Measurements from ENCODE around the gene TRPC1. TPM values are rescaled to one million over a fixed set of nuclear protein-coding genes. Genes with fewer than 3 reads are reported as not detected.

Gene TRPC1
- polyA plus RNA-seq, 1 donor (not counting 4 experiments of a cell fraction or from before 2014, with no cell fraction given): 9.1 TPM

DNA sequence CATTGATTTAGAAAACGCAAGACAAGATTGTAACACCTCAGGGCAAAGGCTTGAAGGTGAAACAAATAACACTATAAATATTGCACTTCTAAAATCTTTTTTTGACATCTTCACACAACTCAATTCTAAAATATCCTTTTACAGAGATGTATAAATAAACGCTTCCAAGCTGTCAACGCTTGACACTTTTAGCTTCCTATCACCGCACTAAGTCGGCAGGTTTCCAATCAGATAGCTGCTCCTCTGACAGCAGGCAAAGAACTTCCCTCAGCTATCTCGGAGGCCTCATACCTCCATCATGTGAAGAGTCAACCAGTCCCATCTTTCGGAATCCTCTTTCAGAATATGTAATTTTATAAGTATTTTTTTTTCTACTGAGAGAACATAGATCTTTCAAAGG lies 94.1 kb downstream of the TRPC1 start:
- FAIRE-seq (no peak), DNase-seq (ENCODE audit: low read depth, low spot score) (no peak)
- TF ChIP-seq, protein P1, sequence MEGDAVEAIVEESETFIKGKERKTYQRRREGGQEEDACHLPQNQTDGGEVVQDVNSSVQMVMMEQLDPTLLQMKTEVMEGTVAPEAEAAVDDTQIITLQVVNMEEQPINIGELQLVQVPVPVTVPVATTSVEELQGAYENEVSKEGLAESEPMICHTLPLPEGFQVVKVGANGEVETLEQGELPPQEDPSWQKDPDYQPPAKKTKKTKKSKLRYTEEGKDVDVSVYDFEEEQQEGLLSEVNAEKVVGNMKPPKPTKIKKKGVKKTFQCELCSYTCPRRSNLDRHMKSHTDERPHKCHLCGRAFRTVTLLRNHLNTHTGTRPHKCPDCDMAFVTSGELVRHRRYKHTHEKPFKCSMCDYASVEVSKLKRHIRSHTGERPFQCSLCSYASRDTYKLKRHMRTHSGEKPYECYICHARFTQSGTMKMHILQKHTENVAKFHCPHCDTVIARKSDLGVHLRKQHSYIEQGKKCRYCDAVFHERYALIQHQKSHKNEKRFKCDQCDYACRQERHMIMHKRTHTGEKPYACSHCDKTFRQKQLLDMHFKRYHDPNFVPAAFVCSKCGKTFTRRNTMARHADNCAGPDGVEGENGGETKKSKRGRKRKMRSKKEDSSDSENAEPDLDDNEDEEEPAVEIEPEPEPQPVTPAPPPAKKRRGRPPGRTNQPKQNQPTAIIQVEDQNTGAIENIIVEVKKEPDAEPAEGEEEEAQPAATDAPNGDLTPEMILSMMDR (optimal IDR thresholded peaks at IDR 0.05 in 1 of 3, IDR thresholded peaks at IDR 0.05 in 1 of 3, conservative IDR thresholded peaks at IDR 0.05 in 1 of 3; ENCODE audit: extremely low read depth in 1 of 3, insufficient read depth in 2 of 3, low read length in 3 of 3): no peak
- no peak for TF ChIP-seq EZH2 (IDR thresholded peaks at IDR 0.05; ENCODE audit: low read length)
- Histone ChIP-seq H3K27me3 (ENCODE audit: control insufficient read depth, extremely low read depth, insufficient read depth, low read length) (no peaks in the 10 kb centered on the region), H3K9me3 (ENCODE audit: control insufficient read depth, low read depth, low read length) (no peaks in the 10 kb centered on the region), H3K4me2 (ENCODE audit: control insufficient read depth, extremely low read depth, insufficient read depth, low read depth, low read length) (no peak overlapping the region), H3K4me3 (ENCODE audit: control insufficient read depth in 2 of 3, extremely low read depth in 1 of 3, insufficient read depth in 2 of 3, low read depth in 1 of 3, low read length in 3 of 3) (no peak overlapping the region), H4K20me1 (ENCODE audit: control insufficient read depth, extremely low read depth, insufficient read depth, low read length) (no peaks in the 10 kb centered on the region), H3K9ac (ENCODE audit: control insufficient read depth, extremely low read depth, insufficient read depth, low read length) (no peak overlapping the region), H2AFZ (ENCODE audit: control insufficient read depth, low read length) (no peak overlapping the region), H3K27ac (ENCODE audit: control insufficient read depth, insufficient read depth, low read length) (no peak overlapping the region), H3K9me1 (ENCODE audit: control insufficient read depth, extremely low read depth, insufficient read depth, low read length) (no peaks in the 10 kb centered on the region), H3K4me1 (ENCODE audit: control insufficient read depth, extremely low read depth, insufficient read depth, low read length) (no peaks in the 10 kb centered on the region), H3K36me3 (ENCODE audit: control insufficient read depth in 2 of 2, extremely low read depth in 1 of 2, insufficient read depth in 2 of 2, low read length in 2 of 2) (no peaks in the 10 kb centered on the region), H3K79me2 (ENCODE audit: control insufficient read depth, insufficient read depth, low read length) (no peaks in the 10 kb centered on the region)
- dilution Hi-C loops (cut with MboI; ENCODE audit: extremely low pct_ligation_motif_present, low sequenced_read_pairs): no loop called here

DNA sequence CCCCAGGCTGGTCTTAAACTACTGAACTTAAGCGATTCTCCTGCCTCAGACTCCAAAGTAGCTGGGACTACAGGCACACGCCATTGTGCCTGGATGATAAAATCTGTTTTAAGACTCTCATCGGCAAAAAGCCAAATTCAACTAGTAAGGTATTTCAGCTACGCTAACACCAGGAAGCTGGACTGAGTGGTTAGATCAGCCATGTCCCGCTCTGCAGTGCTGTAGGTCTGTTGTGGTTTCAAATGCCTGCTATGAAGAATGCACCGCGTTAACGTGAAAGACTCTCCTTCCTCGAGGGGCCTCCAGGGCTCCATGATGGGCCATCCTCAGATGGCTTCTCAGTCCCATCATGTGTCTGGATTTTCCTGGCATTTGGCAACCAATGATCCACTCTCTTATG lies 94.8 kb downstream of the TRPC1 start:
- Histone ChIP-seq H3K27me3 (ENCODE audit: control insufficient read depth, extremely low read depth, insufficient read depth, low read length) (no peaks in the 10 kb centered on the region), H4K20me1 (ENCODE audit: control insufficient read depth, extremely low read depth, insufficient read depth, low read length) (no peaks in the 10 kb centered on the region), H3K4me2 (ENCODE audit: control insufficient read depth, extremely low read depth, insufficient read depth, low read depth, low read length) (no peak overlapping the region), H3K79me2 (ENCODE audit: control insufficient read depth, insufficient read depth, low read length) (no peaks in the 10 kb centered on the region), H3K4me3 (ENCODE audit: control insufficient read depth in 2 of 3, extremely low read depth in 1 of 3, insufficient read depth in 2 of 3, low read depth in 1 of 3, low read length in 3 of 3) (no peak overlapping the region), H3K27ac (ENCODE audit: control insufficient read depth, insufficient read depth, low read length) (no peak overlapping the region), H3K9me1 (ENCODE audit: control insufficient read depth, extremely low read depth, insufficient read depth, low read length) (no peaks in the 10 kb centered on the region), H3K4me1 (ENCODE audit: control insufficient read depth, extremely low read depth, insufficient read depth, low read length) (no peaks in the 10 kb centered on the region), H2AFZ (ENCODE audit: control insufficient read depth, low read length) (no peak overlapping the region), H3K9me3 (ENCODE audit: control insufficient read depth, low read depth, low read length) (no peaks in the 10 kb centered on the region), H3K9ac (ENCODE audit: control insufficient read depth, extremely low read depth, insufficient read depth, low read length) (no peak overlapping the region), H3K36me3 (ENCODE audit: control insufficient read depth in 2 of 2, extremely low read depth in 1 of 2, insufficient read depth in 2 of 2, low read length in 2 of 2) (no peaks in the 10 kb centered on the region)
- TF ChIP-seq, protein P1 (optimal IDR thresholded peaks at IDR 0.05 in 1 of 3, IDR thresholded peaks at IDR 0.05 in 1 of 3, conservative IDR thresholded peaks at IDR 0.05 in 1 of 3; ENCODE audit: extremely low read depth in 1 of 3, insufficient read depth in 2 of 3, low read length in 3 of 3): no peak
- TF ChIP-seq EZH2 (IDR thresholded peaks at IDR 0.05; ENCODE audit: low read length): no peak
- dilution Hi-C loops (cut with MboI; ENCODE audit: extremely low pct_ligation_motif_present, low sequenced_read_pairs): no loop called here
- no peak for DNase-seq (ENCODE audit: low read depth, low spot score)
- no peak for FAIRE-seq

All from keratinocyte (primary cell).